NCI-H460 (cell line): ENCODE measurements around the gene CAMKMT. TPM values are rescaled to one million over a fixed set of nuclear protein-coding genes. Genes with fewer than 3 reads are reported as not detected.

Source experiments
- DNase-seq: peaks from one replicate; pipeline ENCODE4 v3.0.0-alpha.2; 2016; ENCODE audit warnings: low read depth; ENCODE audit errors: extremely low read depth
- total RNA-seq: library from RNA; depleted of rRNA; stranded (reverse); fragments of >200 nt; shearing (Covaris generic); gene quantifications from 2 replicates; pipeline ENCODE4 v1.2.3, GENCODE V29; 2014

The CAMKMT gene
- total RNA-seq, 1 experiment from 2014 or later, result 10.3 TPM

DNA sequence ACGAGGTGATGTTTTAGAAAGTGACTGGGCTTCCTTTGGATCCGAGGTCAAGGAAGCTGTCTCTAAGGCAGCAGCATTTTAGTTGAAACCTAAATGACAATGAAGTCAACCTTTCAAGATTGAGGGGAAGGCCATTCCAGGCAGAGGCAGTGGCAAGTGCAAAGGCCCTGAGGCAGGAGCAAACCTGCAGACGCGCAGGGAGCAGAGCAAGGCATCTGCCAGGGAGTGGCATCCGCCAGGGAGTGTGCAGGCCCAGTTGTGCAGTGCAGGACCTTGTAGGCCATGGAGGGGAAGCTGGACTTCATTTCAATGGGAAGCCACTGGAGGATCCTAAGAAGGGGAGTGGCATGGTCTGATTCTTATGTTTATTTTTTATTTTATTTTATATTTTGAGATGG lies 425.1 kb downstream of the CAMKMT start:
- no peak for DNase-seq

GRCh38 chr2:44787663-44788062 lies 425.9 kb downstream of the CAMKMT start:
- no peak for DNase-seq

GRCh38 chr2:44789446-44789845 lies 427.7 kb downstream of the CAMKMT start:
- DNase-seq, result no peak

DNA sequence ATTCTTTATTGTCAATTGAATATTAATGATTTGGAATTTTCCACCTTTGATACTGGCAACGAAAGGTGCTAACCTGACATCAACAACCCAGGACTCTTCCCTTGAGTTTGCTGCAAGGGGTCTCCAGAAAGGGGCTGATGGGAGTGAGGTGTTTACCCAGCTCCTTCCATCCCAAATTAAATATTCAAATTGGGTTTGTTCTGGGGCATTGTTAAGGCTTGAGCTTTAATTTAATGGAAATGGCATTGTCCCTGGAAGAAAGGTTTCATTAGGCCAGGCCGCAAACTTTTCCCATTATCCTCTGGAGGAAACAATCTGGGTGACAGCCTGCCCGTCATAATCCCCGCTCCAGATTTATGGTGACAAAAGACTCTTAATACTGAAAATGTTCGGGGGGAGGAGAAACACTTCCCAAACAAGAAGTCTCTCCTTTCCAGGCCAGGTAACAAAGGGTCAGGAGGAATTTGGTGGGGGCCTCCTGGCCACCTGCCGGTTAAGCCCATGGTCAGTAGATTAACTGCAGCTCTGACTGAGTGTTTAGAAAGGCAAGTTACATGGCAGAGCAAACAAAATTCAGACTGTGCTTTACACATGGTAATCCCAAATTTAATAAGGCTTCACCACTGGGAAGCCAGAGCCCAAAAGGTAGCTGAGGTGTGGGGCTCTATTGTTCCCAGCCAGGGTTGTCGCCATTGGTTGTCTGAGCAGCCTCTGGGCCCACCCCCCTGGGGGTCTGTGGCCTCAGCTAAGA lies 428.4 kb downstream of the CAMKMT start:
- no peak for DNase-seq

DNA sequence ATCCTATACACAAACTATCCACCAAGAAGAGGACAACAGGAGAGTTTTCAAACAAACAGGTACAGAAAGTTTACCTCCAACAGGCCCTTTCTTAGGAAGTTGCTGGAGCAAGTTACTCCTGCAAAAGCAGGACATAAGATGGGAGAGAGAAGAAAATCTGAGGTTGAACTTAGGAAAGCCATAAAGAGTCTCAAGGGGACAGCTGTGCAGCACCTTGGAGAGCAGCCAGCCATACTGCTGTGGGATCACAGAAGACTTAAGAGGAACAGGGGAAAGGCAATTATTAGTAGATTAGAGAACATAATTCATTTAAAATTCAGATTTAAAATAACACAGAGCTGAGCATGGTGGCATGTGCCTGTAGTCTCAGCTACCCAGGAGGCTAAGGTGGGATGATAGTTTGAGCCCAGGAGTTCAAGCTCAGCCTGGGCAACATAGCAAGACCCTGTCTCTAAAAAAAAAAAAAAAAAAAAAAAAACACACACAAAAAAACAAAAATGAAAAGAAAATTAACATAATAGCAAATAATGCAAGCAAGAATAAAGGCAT lies 431.6 kb downstream of the CAMKMT start:
- peak; percentile 7 for DNase-seq

GRCh38 chr2:44796771-44797170 lies 435.0 kb downstream of the CAMKMT start:
- DNase-seq, result no peak

GRCh38 chr2:44798139-44798659 lies 436.5 kb downstream of the CAMKMT start:
- DNase-seq, result no peak

- no peak for DNase-seq
Observed at GRCh38 chr2:44799105-44799504, 437.4 kb downstream of the CAMKMT start.

- no peak for DNase-seq
Observed at GRCh38 chr2:44799754-44800153, 438.0 kb downstream of the CAMKMT start.

GRCh38 chr2:44801289-44801840 lies 439.6 kb downstream of the CAMKMT start:
- no peak for DNase-seq

DNA sequence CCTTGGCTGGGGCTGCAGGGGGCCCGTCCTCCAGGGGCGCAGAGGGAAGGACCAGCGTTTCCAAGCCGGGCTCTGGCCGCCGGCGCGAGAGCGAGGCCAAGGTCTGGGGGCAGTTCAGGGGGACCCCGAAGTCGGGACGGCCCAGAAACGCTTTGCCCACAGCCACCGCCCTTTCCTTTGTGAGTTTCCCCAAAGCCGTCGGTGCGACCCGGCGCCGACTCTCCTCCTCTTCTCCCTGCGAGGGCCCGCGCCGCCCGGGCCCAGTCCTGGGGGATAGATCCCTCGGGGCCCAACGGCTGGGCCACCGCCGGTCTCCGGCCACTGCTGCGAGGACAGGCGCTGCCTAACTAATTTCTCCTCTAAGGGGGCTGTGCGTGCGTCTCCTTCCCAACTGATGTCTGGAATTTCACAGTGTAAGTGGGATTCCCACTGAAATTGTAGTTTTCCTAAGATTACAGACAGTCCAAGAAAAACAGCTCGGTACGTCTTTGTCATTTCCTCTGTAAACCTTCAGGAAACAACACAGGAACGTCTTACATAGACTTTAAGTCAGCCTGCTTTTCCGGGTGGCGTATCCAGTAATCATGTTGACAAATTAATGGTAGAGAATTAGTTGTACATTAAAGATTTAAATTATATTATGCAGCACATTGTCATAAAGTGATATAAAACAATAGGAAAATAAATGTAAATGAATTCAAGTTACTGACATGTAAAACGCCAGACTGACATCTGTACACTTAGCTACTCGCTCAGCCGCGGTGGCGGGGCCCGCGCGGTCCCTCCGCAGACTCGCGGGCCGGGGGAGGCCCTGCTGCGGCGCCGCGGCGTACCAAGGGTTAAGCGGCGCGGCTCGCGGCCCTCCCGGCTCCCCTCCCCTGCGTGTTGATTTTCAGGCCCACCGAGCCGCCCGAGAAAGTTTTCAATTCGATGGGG lies 440.4 kb downstream of the CAMKMT start:
- no peak for DNase-seq

DNA sequence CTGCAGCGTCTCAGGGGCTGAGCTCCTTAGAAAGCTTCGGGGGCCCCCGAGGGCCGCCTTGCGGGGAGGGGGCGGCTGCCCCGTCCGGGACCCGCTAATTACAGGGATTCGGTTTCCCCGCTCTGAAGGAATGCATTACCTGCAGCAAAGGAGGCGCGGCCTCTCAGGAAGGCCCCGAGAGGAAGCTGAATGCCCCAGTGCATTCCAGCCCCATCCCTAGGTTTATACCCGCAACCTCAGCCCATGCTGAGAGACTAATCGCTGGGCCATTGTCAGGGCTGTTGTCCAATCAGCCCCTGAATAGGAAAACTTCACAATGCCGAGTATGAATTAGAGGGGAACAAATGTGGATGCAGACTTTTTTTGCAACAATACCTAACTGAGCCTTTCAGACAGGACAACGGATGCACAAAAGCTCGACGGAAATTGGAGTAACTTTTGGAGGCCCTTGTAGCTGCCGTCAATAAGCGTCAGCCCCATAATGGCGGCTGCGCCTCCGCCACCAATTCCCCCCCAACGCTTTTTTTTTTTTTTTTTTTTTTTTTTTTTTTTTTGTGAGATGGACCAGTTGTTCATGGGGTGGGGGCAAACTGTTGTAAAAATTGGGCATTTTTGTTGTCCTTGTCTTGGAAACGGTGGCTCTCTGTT lies 441.2 kb downstream of the CAMKMT start:
- DNase-seq, result no peak

GRCh38 chr2:44804406-44805265 lies 442.9 kb downstream of the CAMKMT start:
- DNase-seq, result no peak

GRCh38 chr2:44805401-44806235 lies 443.9 kb downstream of the CAMKMT start:
- DNase-seq, result no peak

DNA sequence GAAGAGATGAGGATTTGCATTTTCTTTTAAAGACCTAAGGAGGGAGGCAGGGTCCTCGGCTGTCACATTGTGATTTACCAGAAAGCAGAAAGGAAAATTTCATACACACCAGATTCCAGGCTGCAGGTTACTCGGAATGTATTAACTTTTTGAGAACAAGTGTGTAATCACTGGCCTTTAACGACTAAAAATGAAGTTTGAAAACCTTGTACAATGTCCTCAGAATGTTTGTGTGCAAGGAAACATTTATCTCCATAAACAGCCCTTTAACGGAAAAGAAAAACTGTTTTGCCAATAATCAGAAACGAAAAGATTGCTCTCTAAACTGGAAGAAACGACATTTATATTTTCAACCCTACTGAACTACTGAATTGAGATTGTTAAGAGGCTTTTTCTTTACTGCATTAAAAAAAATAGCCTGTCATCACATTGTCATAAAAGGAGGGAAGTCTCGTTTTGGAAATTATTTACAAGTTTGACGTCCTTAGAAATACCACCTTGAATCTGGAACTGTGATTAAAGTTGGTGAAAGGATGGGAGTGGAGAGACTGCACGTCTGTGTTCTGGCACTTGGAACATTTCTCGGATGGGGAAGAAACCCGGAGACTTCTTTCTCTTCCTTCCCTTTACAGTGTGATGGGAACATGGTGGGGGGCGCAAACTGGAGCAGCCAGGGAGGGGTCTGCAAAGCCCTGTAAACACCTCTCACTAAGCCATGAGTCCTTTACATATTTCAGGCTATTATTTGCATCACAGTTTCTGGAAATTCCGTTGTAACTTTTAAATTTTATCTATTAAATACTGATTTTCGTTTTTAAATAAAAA lies 445.7 kb downstream of the CAMKMT start:
- no peak for DNase-seq

DNA sequence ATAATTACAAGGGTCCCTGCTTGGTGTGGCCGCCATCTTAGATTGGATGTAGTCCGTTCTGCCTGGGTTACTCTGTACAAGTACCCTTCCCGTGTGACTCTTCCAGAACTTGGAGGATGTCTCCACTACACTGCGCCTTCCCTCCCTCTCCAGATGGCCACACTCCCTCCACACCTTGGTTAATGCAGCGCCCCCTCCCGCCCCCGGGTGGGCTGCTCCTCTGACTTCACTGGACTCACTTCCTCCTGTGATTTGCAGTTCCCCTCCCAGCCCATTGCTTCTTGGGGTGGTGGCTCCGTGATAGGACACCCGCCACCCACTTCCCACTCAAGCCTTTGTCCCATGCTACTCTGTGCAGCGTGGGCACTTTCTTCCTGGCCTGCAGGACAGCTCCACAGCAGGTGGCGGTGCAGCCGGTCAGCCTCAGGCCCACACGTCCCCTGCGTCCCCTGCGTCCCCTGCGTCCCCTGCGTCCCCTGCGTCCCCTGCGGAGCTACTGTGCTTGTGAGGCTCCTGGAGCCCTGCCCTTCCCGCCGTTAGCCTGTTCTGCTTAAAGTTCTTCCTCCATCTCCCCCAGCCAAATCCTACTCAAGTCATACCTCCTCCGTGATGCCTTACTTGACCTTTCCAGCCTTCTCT lies 449.3 kb downstream of the CAMKMT start:
- DNase-seq, result no peak

DNA sequence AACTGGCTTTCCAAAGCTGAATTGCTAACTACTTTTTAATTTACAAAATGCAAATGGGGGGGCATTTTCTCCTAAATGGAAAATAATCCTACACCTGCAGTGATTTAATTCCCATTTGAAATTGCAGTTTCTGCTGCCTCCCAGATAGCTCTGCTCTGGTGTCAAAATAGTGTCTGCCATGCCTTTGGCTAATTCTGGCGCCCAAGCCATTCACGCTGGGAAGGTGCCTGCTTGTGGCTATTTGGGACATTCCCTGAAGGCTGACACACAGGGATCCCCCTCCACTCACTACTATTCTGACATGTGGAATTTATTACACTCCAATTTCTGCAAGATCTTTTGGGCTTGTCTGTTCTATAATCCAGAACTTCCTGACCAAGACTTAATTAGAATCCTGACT lies 451.4 kb downstream of the CAMKMT start:
- DNase-seq, result no peak
